Upper lobe of left lung (tissue), 4 donors: ENCODE data around the gene FOXP2.

Experiments
- CTCF ChIP-seq, 6 experiments: fragments of 450-650 bp in 4 of 6; fragments of 200-600 bp in 2 of 6; sonication (generic) in 2 of 6; IDR thresholded peaks; one replicate each; pipeline ENCODE4 v1.5.1; 2016 to 2019; ENCODE audit warnings: antibody characterized with exemption in 6 of 6
- EP300 ChIP-seq, 4 donors: sonication (generic); formaldehyde crosslinking; IDR thresholded peaks; one replicate each; pipeline ENCODE4 v1.5.1; 2017; ENCODE audit warnings: antibody characterized with exemption in 4 of 4, control low read depth in 2 of 4
- POLR2A ChIP-seq, 4 donors: fragments of 450-650 bp; IDR thresholded peaks; one replicate each; pipeline ENCODE4 v1.5.1; 2016 to 2017; ENCODE audit warnings: antibody characterized with exemption in 4 of 4, mild to moderate bottlenecking in 2 of 4
- POLR2AphosphoS5 ChIP-seq, 2 donors: sonication (generic); formaldehyde crosslinking; IDR thresholded peaks; one replicate each; pipeline ENCODE4 v1.5.1; 2017; ENCODE audit warnings: antibody characterized with exemption in 2 of 2

- no peak for TF ChIP-seq CTCF (IDR thresholded peaks at IDR 0.05)
- TF ChIP-seq POLR2A (IDR thresholded peaks at IDR 0.05): no peak
- TF ChIP-seq EP300 (IDR thresholded peaks at IDR 0.05): no peak
- no peak for TF ChIP-seq POLR2AphosphoS5 (IDR thresholded peaks at IDR 0.05)
Observed at GRCh38 chr7:114671563-114672123, 257.0 kb downstream of the FOXP2 start.
